ENCODE results near the gene COMT. TPM values are rescaled to one million over a fixed set of nuclear protein-coding genes. Genes with fewer than 3 reads are reported as not detected.

Gene COMT
- total and polyA plus RNA-seq, 9 of the 15 experiments (the other 6 are each of a cell fraction or from before 2014, with no cell fraction given), result 12.5 to 351 (median 155) TPM

GRCh38 chr22:20017622-20017958, 76.0 kb downstream of the COMT start (continued):
- TF ChIP-seq, protein P1, sequence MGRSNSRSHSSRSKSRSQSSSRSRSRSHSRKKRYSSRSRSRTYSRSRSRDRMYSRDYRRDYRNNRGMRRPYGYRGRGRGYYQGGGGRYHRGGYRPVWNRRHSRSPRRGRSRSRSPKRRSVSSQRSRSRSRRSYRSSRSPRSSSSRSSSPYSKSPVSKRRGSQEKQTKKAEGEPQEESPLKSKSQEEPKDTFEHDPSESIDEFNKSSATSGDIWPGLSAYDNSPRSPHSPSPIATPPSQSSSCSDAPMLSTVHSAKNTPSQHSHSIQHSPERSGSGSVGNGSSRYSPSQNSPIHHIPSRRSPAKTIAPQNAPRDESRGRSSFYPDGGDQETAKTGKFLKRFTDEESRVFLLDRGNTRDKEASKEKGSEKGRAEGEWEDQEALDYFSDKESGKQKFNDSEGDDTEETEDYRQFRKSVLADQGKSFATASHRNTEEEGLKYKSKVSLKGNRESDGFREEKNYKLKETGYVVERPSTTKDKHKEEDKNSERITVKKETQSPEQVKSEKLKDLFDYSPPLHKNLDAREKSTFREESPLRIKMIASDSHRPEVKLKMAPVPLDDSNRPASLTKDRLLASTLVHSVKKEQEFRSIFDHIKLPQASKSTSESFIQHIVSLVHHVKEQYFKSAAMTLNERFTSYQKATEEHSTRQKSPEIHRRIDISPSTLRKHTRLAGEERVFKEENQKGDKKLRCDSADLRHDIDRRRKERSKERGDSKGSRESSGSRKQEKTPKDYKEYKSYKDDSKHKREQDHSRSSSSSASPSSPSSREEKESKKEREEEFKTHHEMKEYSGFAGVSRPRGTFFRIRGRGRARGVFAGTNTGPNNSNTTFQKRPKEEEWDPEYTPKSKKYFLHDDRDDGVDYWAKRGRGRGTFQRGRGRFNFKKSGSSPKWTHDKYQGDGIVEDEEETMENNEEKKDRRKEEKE (IDR thresholded peaks at IDR 0.05; ENCODE audit: borderline replicate concordance in 1 of 2, control insufficient read depth in 1 of 2, low read depth in 2 of 2, low read length in 1 of 2), result no peak
- TF ChIP-seq MAZ (CRISPR knock-in tag; conservative IDR thresholded peaks at IDR 0.05 in 1 of 2, IDR thresholded peaks at IDR 0.05 in 1 of 2) (0 out of 4 replicates have a peak, but pooled peaks of 1 of the 2 experiments have one; percentile 11), ERF (CRISPR knock-in tag; IDR thresholded peaks at IDR 0.05) (peak; percentile 55; the same call in 1 of the 2 replicates), JUNB (CRISPR knock-in tag; conservative IDR thresholded peaks at IDR 0.05) (0 out of 2 replicates have a peak, but pooled peaks have one; percentile 21), HNRNPLL (IDR thresholded peaks at IDR 0.05; ENCODE audit: low read depth, low read length, poor library complexity, severe bottlenecking) (no peak), DEAF1 (CRISPR knock-in tag; IDR thresholded peaks at IDR 0.05) (0 out of 2 replicates have a peak, but pooled peaks have one; percentile 15), SAFB2 (IDR thresholded peaks at IDR 0.05; ENCODE audit: borderline replicate concordance, low read depth, low read length, severe bottlenecking) (no peak), YBX1 (IDR thresholded peaks at IDR 0.05) (no peak), FOXJ2 (tag; IDR thresholded peaks at IDR 0.05) (no peak), BACH1 (tag; IDR thresholded peaks at IDR 0.05) (no peak), KDM5B (IDR thresholded peaks at IDR 0.05; ENCODE audit: insufficient replicate concordance, low read depth, low read length) (no peak), ZNF146 (CRISPR knock-in tag; IDR thresholded peaks at IDR 0.05; ENCODE audit: unreplicated experiment) (no peak), PTTG1 (tag; IDR thresholded peaks at IDR 0.05; ENCODE audit: low read depth) (no peak), CAMTA2 (CRISPR knock-in tag; conservative IDR thresholded peaks at IDR 0.05) (no peak), ZNF165 (CRISPR knock-in tag; IDR thresholded peaks at IDR 0.05; ENCODE audit: borderline replicate concordance) (no peak), SRSF1 (IDR thresholded peaks at IDR 0.05; ENCODE audit: low read depth, low read length) (no peak), RBM34 (IDR thresholded peaks at IDR 0.05; ENCODE audit: borderline replicate concordance, insufficient read depth, low read length) (no peak), CHD1 (IDR thresholded peaks at IDR 0.05; ENCODE audit: low read length) (no peak), E2F3 (CRISPR knock-in tag; IDR thresholded peaks at IDR 0.05) (no peak)
- TF ChIP-seq, protein P2, sequence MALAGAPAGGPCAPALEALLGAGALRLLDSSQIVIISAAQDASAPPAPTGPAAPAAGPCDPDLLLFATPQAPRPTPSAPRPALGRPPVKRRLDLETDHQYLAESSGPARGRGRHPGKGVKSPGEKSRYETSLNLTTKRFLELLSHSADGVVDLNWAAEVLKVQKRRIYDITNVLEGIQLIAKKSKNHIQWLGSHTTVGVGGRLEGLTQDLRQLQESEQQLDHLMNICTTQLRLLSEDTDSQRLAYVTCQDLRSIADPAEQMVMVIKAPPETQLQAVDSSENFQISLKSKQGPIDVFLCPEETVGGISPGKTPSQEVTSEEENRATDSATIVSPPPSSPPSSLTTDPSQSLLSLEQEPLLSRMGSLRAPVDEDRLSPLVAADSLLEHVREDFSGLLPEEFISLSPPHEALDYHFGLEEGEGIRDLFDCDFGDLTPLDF (CRISPR knock-in tag; IDR thresholded peaks at IDR 0.05), result no peak
- TF ChIP-seq, protein P3, sequence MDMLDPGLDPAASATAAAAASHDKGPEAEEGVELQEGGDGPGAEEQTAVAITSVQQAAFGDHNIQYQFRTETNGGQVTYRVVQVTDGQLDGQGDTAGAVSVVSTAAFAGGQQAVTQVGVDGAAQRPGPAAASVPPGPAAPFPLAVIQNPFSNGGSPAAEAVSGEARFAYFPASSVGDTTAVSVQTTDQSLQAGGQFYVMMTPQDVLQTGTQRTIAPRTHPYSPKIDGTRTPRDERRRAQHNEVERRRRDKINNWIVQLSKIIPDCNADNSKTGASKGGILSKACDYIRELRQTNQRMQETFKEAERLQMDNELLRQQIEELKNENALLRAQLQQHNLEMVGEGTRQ (CRISPR knock-in tag; IDR thresholded peaks at IDR 0.05), result no peak
- TF ChIP-seq, protein P4, sequence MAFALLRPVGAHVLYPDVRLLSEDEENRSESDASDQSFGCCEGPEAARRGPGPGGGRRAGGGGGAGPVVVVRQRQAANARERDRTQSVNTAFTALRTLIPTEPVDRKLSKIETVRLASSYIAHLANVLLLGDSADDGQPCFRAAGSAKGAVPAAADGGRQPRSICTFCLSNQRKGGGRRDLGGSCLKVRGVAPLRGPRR (CRISPR knock-in tag; IDR thresholded peaks at IDR 0.05), result peak; percentile 69; the same call in 1 of the 2 replicates
